ENCODE data around the gene GLRX3. TPM values are rescaled to one million over a fixed set of nuclear protein-coding genes. Genes with fewer than 3 reads are reported as not detected.
"Not testable (repeated sequence)": the region's sequence is repeated elsewhere in the genome, so short reads cannot be mapped to it uniquely, and the experiment has no call there.

The GLRX3 gene
- 70.0 to 76.8 TPM (median 74.6 TPM) in 3 replicates for total RNA-seq

- peak within 1 kb of the TSS; percentile 95 for H3K27ac Mint-ChIP-seq
- H3K4me3 Mint-ChIP-seq = peak within 1 kb of the TSS; percentile 88
- peak; percentile 92 to 95 for DNase-seq (ENCODE audit: low spot score in 2 of 2, unreplicated experiment in 2 of 2)
- TF ChIP-seq CTCF (IDR thresholded peaks at IDR 0.05; ENCODE audit: unreplicated experiment) = no peak
- no peaks in the 10 kb centered on the region for H3K27me3 Mint-ChIP-seq (ENCODE audit: low read depth)
- peaks cover 27% of the 10 kb centered on the region for H3K4me1 Mint-ChIP-seq
- peaks cover 1% of the 10 kb centered on the region for H3K36me3 Mint-ChIP-seq
- H3K9me3 Mint-ChIP-seq = no peaks in the 10 kb centered on the region
Measured at GRCh38 chr10:130136226-130137089, at the start of gene GLRX3. GLRX3 (plus strand) TSS chr10:130136391; CDS start chr10:130136421, 30 bp downstream.

GRCh38 chr10:130090565-130090964 is 45.6 kb upstream of the GLRX3 start:
- not testable (repeated sequence) for H3K4me1 Mint-ChIP-seq; DNase-seq (ENCODE audit: low spot score in 2 of 2, unreplicated experiment in 2 of 2); H3K27ac Mint-ChIP-seq; H3K4me3 Mint-ChIP-seq; H3K27me3 Mint-ChIP-seq (ENCODE audit: low read depth)
- Mint-ChIP-seq H3K36me3 (peaks cover 10% of the 10 kb centered on the region), H3K9me3 (peaks cover 24% of the 10 kb centered on the region)

GRCh38 chr10:130099344-130099743 is 36.8 kb upstream of the GLRX3 start:
- H3K9me3 Mint-ChIP-seq = peaks cover 13% of the 10 kb centered on the region

GRCh38 chr10:130105724-130106123 is 30.5 kb upstream of the GLRX3 start:
- no peak for DNase-seq (ENCODE audit: low spot score in 2 of 2, unreplicated experiment in 2 of 2)
- no peak overlapping the region for H3K27ac Mint-ChIP-seq
- H3K36me3 Mint-ChIP-seq = peaks cover 2% of the 10 kb centered on the region
- H3K9me3 Mint-ChIP-seq = no peaks in the 10 kb centered on the region
- no peak for TF ChIP-seq CTCF (IDR thresholded peaks at IDR 0.05; ENCODE audit: unreplicated experiment)
- H3K4me3 Mint-ChIP-seq = no peak overlapping the region
- peaks cover 8% of the 10 kb centered on the region for H3K27me3 Mint-ChIP-seq (ENCODE audit: low read depth)
- peaks cover 12% of the 10 kb centered on the region for H3K4me1 Mint-ChIP-seq

More at GRCh38 chr10:130099344-130099743, 36.8 kb upstream of the GLRX3 start:
- H3K27ac Mint-ChIP-seq = no peak overlapping the region
- H3K27me3 Mint-ChIP-seq (ENCODE audit: low read depth) = no peaks in the 10 kb centered on the region
- peaks cover 7% of the 10 kb centered on the region for H3K36me3 Mint-ChIP-seq
- no peaks in the 10 kb centered on the region for H3K4me1 Mint-ChIP-seq
- H3K4me3 Mint-ChIP-seq = no peak overlapping the region
- DNase-seq (ENCODE audit: low spot score in 2 of 2, unreplicated experiment in 2 of 2) = no peak
- TF ChIP-seq CTCF (IDR thresholded peaks at IDR 0.05; ENCODE audit: unreplicated experiment) = no peak

GRCh38 chr10:130108146-130108545 is 28.0 kb upstream of the GLRX3 start:
- H3K36me3 Mint-ChIP-seq; DNase-seq (ENCODE audit: low spot score in 2 of 2, unreplicated experiment in 2 of 2); H3K9me3 Mint-ChIP-seq; H3K27me3 Mint-ChIP-seq (ENCODE audit: low read depth); H3K4me3 Mint-ChIP-seq; H3K27ac Mint-ChIP-seq: not testable (repeated sequence)
- H3K4me1 Mint-ChIP-seq = peaks cover 16% of the 10 kb centered on the region

GRCh38 chr10:130108934-130109604 is 27.1 kb upstream of the GLRX3 start:
- DNase-seq (ENCODE audit: low spot score in 2 of 2, unreplicated experiment in 2 of 2) = no peak
- Mint-ChIP-seq H3K27me3 (ENCODE audit: low read depth) (peaks cover 8% of the 10 kb centered on the region), H3K27ac (peak overlapping the region; percentile 35), H3K4me1 (peaks cover 16% of the 10 kb centered on the region), H3K4me3 (no peak overlapping the region), H3K9me3 (peaks cover 7% of the 10 kb centered on the region), H3K36me3 (no peaks in the 10 kb centered on the region)
- no peak for TF ChIP-seq CTCF (IDR thresholded peaks at IDR 0.05; ENCODE audit: unreplicated experiment)

Data from mesothelial cell of epicardium (in vitro differentiated cells).